K562 (cell line): ENCODE results near the gene GALNT7. TPM values are rescaled to one million over a fixed set of nuclear protein-coding genes. Genes with fewer than 3 reads are reported as not detected.

ENCODE experiments used
- ARNT ChIP-seq, 2 experiments: fragments of 450-650 bp; IDR thresholded peaks; 2 replicates each; pipeline ENCODE4 v1.6.1; 2016; ENCODE audit warnings: mild to moderate bottlenecking in 1 of 2
- FOXA3 ChIP-seq, 2 experiments: fragments of 450-650 bp in 1 of 2; sonication (generic) in 1 of 2; formaldehyde crosslinking; IDR thresholded peaks in 1 of 2; conservative IDR thresholded peaks in 1 of 2; 2 replicates each; pipeline versions ENCODE4 v1.4.0 to v1.8.0; 2020 to 2022; ENCODE audit warnings: mild to moderate bottlenecking in 2 of 2, missing genetic modification reagents in 1 of 2
- ILK ChIP-seq: fragments of 450-650 bp; IDR thresholded peaks from 2 replicates; pipeline ENCODE4 v1.6.1; 2016; ENCODE audit warnings: missing genetic modification characterization, low read depth, mild to moderate bottlenecking, missing compliant biosample characterization, moderate library complexity, borderline replicate concordance
- KLF13 ChIP-seq: fragments of 450-650 bp; IDR thresholded peaks from 2 replicates; pipeline ENCODE4 v1.6.1; 2016; ENCODE audit warnings: missing genetic modification characterization, low read depth, mild to moderate bottlenecking, missing compliant biosample characterization, moderate library complexity, borderline replicate concordance
- MBD2 ChIP-seq: sonication (generic); IDR thresholded peaks from 2 replicates; pipeline ENCODE4 v1.6.1; 2016; ENCODE audit warnings: low read depth, borderline replicate concordance
- MYBL2 ChIP-seq, 2 experiments: fragments of 450-650 bp in 1 of 2; sonication (generic) in 1 of 2; formaldehyde crosslinking in 1 of 2; IDR thresholded peaks; 2 replicates each; pipeline versions ENCODE4 v1.6.1 to v1.8.1; 2017 to 2022; ENCODE audit warnings: borderline replicate concordance in 1 of 2, inconsistent platforms in 1 of 2, low read depth in 1 of 2, mild to moderate bottlenecking in 1 of 2, missing genetic modification reagents in 1 of 2, moderate library complexity in 1 of 2
- MYNN ChIP-seq, 2 experiments: sonication (generic); formaldehyde crosslinking in 1 of 2; IDR thresholded peaks; 2 replicates each; pipeline versions ENCODE4 v1.5.0 to v1.6.1; 2016 to 2020; ENCODE audit warnings: antibody characterized with exemption in 1 of 2, missing genetic modification reagents in 1 of 2
- POLR2G ChIP-seq: fragments of 200-400 bp; formaldehyde crosslinking; IDR thresholded peaks from 2 replicates; pipeline ENCODE4 v1.6.1; 2017; ENCODE audit warnings: low read depth, mild to moderate bottlenecking, antibody characterized with exemption, low read length, moderate library complexity
- TEAD2 ChIP-seq: fragments of 450-650 bp; IDR thresholded peaks from 2 replicates; pipeline ENCODE4 v1.6.1; 2016; ENCODE audit warnings: missing genetic modification characterization, control low read depth, missing compliant biosample characterization
- TFAP4 ChIP-seq: sonication (generic); formaldehyde crosslinking; IDR thresholded peaks from 2 replicates; pipeline ENCODE4 v1.8.0; 2022; ENCODE audit warnings: missing genetic modification reagents, mild to moderate bottlenecking, moderate library complexity, borderline replicate concordance
- ZFP36 ChIP-seq: fragments of 150-350 bp; IDR thresholded peaks from 2 replicates; pipeline ENCODE4 v1.6.1; 2018; ENCODE audit warnings: low read length, low read depth; ENCODE audit not compliant: partially characterized antibody
- ZNF12 ChIP-seq: sonication (generic); formaldehyde crosslinking; IDR thresholded peaks from 2 replicates; pipeline ENCODE4 v1.4.0; 2020; ENCODE audit warnings: mild to moderate bottlenecking, missing genetic modification reagents
- ZNF143 ChIP-seq: sonication (generic); formaldehyde crosslinking; IDR thresholded peaks from 2 replicates; pipeline ENCODE4 v1.9.0; 2022; ENCODE audit warnings: mild to moderate bottlenecking, missing genetic modification reagents
- ZNF263 ChIP-seq: sonication (generic); formaldehyde crosslinking; IDR thresholded peaks from 2 replicates; pipeline ENCODE4 v1.8.0; 2022; ENCODE audit warnings: mild to moderate bottlenecking, missing genetic modification reagents, borderline replicate concordance
- ZNF347 ChIP-seq: fragments of 450-650 bp; formaldehyde crosslinking; IDR thresholded peaks from 2 replicates; pipeline ENCODE4 v1.4.0; 2020; ENCODE audit warnings: low read depth, mild to moderate bottlenecking, moderate library complexity
- polyA plus RNA-seq, 8 experiments: library from polyadenylated mRNA; depleted of rRNA in 4 of 8; stranded (reverse) in 5 of 8; unstranded in 3 of 8; fragments of >200 nt; fragmentation: Nextera tagmentation in 2 of 8; fragmentation: Illumina TruSeq in 1 of 8; extraction: Ambion mirVana in 2 of 8; extraction: Trizol in 1 of 8; gene quantifications; 2 replicates each; pipeline versions ENCODE4 v1.2.1 to v1.2.3, GENCODE V29; 2011 to 2014; ENCODE audit warnings: inconsistent platforms in 1 of 8, missing spikeins in 1 of 8
- total RNA-seq, 7 experiments: library from RNA; depleted of rRNA in 6 of 7; stranded (reverse); fragments of >200 nt in 6 of 7; fragmentation: Illumina TruSeq in 2 of 7; extraction: Trizol in 2 of 7; gene quantifications; 2 replicates each; pipeline versions ENCODE4 v1.2.1 to v1.2.3, GENCODE V29; 2011 to 2021; ENCODE audit warnings: low replicate concordance in 1 of 7
- TF ChIP-seq, protein P1 (sequence below): fragments of 250-450 bp; sonication (Bioruptor Pico); IDR thresholded peaks from 2 replicates; pipeline ENCODE4 v1.5.0; 2021; ENCODE audit warnings: mild to moderate bottlenecking, borderline replicate concordance
- TF ChIP-seq, protein P2 (sequence below): fragments of 250-450 bp; sonication (Bioruptor Pico); IDR thresholded peaks from 2 replicates; pipeline ENCODE4 v1.8.0; 2021; ENCODE audit warnings: moderate library complexity, mild to moderate bottlenecking, inconsistent platforms
- TF ChIP-seq, protein P3 (sequence below): sonication (generic); formaldehyde crosslinking; IDR thresholded peaks from 2 replicates; pipeline ENCODE4 v1.8.0; 2022; ENCODE audit warnings: mild to moderate bottlenecking, missing genetic modification reagents

The GALNT7 gene
- total and polyA plus RNA-seq, 9 of the 15 experiments (the other 6 are each of a cell fraction or from before 2014, with no cell fraction given), result 16.7 to 38.7 (median 31.1) TPM

GRCh38 chr4:173168396-173169177 is at the start of gene GALNT7 (continued):
- TF ChIP-seq TFAP4 (CRISPR knock-in tag) (peak; percentile 56), ZNF263 (CRISPR knock-in tag) (peak; percentile 83), ZNF12 (CRISPR knock-in tag) (0 out of 2 replicates have a peak, but pooled peaks have one; percentile 52), ARNT (IDR thresholded peaks at IDR 0.05) (peak in 1 of 2 experiments; percentile 67; a peak in 1 of 4 replicates), ZNF143 (CRISPR knock-in tag) (no peak), MYBL2 (IDR thresholded peaks at IDR 0.05; ENCODE audit: low read depth) (no peak), MYBL2 (CRISPR knock-in tag; IDR thresholded peaks at IDR 0.05; ENCODE audit: borderline replicate concordance) (no peak), MYNN (IDR thresholded peaks at IDR 0.05) (no peak), MYNN (CRISPR knock-in tag; IDR thresholded peaks at IDR 0.05) (no peak), ZNF347 (CRISPR knock-in tag) (no peak), KLF13 (no peak), ILK (tag) (no peak), FOXA3 (CRISPR knock-in tag; conservative IDR thresholded peaks at IDR 0.05 in 1 of 2, IDR thresholded peaks at IDR 0.05 in 1 of 2) (no peak), MBD2 (no peak), TEAD2 (no peak), POLR2G (peak; percentile 84), ZFP36 (peak; percentile 14)
- TF ChIP-seq, protein P1, sequence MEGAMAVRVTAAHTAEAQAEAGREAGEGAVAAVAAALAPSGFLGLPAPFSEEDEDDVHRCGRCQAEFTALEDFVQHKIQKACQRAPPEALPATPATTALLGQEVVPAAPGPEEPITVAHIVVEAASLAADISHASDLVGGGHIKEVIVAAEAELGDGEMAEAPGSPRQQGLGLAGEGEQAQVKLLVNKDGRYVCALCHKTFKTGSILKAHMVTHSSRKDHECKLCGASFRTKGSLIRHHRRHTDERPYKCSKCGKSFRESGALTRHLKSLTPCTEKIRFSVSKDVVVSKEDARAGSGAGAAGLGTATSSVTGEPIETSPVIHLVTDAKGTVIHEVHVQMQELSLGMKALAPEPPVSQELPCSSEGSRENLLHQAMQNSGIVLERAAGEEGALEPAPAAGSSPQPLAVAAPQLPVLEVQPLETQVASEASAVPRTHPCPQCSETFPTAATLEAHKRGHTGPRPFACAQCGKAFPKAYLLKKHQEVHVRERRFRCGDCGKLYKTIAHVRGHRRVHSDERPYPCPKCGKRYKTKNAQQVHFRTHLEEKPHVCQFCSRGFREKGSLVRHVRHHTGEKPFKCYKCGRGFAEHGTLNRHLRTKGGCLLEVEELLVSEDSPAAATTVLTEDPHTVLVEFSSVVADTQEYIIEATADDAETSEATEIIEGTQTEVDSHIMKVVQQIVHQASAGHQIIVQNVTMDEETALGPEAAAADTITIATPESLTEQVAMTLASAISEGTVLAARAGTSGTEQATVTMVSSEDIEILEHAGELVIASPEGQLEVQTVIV, result no peak
- TF ChIP-seq, protein P2, sequence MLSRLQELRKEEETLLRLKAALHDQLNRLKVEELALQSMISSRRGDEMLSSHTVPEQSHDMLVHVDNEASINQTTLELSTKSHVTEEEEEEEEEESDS, result no peak
- TF ChIP-seq, protein P3, sequence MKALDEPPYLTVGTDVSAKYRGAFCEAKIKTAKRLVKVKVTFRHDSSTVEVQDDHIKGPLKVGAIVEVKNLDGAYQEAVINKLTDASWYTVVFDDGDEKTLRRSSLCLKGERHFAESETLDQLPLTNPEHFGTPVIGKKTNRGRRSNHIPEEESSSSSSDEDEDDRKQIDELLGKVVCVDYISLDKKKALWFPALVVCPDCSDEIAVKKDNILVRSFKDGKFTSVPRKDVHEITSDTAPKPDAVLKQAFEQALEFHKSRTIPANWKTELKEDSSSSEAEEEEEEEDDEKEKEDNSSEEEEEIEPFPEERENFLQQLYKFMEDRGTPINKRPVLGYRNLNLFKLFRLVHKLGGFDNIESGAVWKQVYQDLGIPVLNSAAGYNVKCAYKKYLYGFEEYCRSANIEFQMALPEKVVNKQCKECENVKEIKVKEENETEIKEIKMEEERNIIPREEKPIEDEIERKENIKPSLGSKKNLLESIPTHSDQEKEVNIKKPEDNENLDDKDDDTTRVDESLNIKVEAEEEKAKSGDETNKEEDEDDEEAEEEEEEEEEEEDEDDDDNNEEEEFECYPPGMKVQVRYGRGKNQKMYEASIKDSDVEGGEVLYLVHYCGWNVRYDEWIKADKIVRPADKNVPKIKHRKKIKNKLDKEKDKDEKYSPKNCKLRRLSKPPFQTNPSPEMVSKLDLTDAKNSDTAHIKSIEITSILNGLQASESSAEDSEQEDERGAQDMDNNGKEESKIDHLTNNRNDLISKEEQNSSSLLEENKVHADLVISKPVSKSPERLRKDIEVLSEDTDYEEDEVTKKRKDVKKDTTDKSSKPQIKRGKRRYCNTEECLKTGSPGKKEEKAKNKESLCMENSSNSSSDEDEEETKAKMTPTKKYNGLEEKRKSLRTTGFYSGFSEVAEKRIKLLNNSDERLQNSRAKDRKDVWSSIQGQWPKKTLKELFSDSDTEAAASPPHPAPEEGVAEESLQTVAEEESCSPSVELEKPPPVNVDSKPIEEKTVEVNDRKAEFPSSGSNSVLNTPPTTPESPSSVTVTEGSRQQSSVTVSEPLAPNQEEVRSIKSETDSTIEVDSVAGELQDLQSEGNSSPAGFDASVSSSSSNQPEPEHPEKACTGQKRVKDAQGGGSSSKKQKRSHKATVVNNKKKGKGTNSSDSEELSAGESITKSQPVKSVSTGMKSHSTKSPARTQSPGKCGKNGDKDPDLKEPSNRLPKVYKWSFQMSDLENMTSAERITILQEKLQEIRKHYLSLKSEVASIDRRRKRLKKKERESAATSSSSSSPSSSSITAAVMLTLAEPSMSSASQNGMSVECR (CRISPR knock-in tag), result no peak
